ENCODE data around the gene HCFC2. TPM values are rescaled to one million over a fixed set of nuclear protein-coding genes. Genes with fewer than 3 reads are reported as not detected.
A peak's percentile ranks its signal among the peaks of the same experiment; 100 is the strongest.

HCFC2 gene
- total and polyA plus RNA-seq, 9 of the 15 experiments (the other 6 are each of a cell fraction or from before 2014, with no cell fraction given) = 1.2 to 6.5 (median 3.8) TPM

GRCh38 chr12:104137902-104138796 lies 73.8 kb downstream of the HCFC2 start, which contains the start of gene NFYB (continued):
- TF ChIP-seq ZNF444 (CRISPR knock-in tag; IDR thresholded peaks at IDR 0.05) (no peak), MTA3 (IDR thresholded peaks at IDR 0.05; ENCODE audit: borderline replicate concordance) (no peak), ZNF583 (CRISPR knock-in tag; IDR thresholded peaks at IDR 0.05) (no peak), NR3C1 (CRISPR knock-in tag; IDR thresholded peaks at IDR 0.05) (no peak), TAL1 (IDR thresholded peaks at IDR 0.05) (no peak), SP1 (CRISPR knock-in tag; IDR thresholded peaks at IDR 0.05) (no peak; the same call in 1 of the 2 replicates), ETV6 (IDR thresholded peaks at IDR 0.05; ENCODE audit: borderline replicate concordance in 1 of 2, low read depth in 2 of 2, low read length in 1 of 2) (no peak), ETV6 (CRISPR knock-in tag; IDR thresholded peaks at IDR 0.05; ENCODE audit: borderline replicate concordance) (no peak), MAFK (IDR thresholded peaks at IDR 0.05; ENCODE audit: low read length) (no peak), ZNF217 (CRISPR knock-in tag; IDR thresholded peaks at IDR 0.05) (no peak), PHTF2 (CRISPR knock-in tag; IDR thresholded peaks at IDR 0.05) (no peak), ZNF175 (CRISPR knock-in tag; IDR thresholded peaks at IDR 0.05; ENCODE audit: low read depth) (0 out of 2 replicates have a peak, but pooled peaks have one; percentile 31), SRSF3 (IDR thresholded peaks at IDR 0.05; ENCODE audit: insufficient read depth, low read length) (no peak), CEBPG (CRISPR knock-in tag; IDR thresholded peaks at IDR 0.05) (no peak), CEBPG (tag; conservative IDR thresholded peaks at IDR 0.05 in 1 of 2, IDR thresholded peaks at IDR 0.05 in 1 of 2) (no peak), ZNF395 (CRISPR knock-in tag; IDR thresholded peaks at IDR 0.05) (no peak; the same call in 1 of the 2 replicates)
- TF ChIP-seq, protein P1, sequence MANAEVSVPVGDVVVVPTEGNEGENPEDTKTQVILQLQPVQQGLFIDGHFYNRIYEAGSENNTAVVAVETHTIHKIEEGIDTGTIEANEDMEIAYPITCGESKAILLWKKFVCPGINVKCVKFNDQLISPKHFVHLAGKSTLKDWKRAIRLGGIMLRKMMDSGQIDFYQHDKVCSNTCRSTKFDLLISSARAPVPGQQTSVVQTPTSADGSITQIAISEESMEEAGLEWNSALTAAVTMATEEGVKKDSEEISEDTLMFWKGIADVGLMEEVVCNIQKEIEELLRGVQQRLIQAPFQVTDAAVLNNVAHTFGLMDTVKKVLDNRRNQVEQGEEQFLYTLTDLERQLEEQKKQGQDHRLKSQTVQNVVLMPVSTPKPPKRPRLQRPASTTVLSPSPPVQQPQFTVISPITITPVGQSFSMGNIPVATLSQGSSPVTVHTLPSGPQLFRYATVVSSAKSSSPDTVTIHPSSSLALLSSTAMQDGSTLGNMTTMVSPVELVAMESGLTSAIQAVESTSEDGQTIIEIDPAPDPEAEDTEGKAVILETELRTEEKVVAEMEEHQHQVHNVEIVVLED (CRISPR knock-in tag; IDR thresholded peaks at IDR 0.05) = peak; percentile 72
- TF ChIP-seq, protein P2, sequence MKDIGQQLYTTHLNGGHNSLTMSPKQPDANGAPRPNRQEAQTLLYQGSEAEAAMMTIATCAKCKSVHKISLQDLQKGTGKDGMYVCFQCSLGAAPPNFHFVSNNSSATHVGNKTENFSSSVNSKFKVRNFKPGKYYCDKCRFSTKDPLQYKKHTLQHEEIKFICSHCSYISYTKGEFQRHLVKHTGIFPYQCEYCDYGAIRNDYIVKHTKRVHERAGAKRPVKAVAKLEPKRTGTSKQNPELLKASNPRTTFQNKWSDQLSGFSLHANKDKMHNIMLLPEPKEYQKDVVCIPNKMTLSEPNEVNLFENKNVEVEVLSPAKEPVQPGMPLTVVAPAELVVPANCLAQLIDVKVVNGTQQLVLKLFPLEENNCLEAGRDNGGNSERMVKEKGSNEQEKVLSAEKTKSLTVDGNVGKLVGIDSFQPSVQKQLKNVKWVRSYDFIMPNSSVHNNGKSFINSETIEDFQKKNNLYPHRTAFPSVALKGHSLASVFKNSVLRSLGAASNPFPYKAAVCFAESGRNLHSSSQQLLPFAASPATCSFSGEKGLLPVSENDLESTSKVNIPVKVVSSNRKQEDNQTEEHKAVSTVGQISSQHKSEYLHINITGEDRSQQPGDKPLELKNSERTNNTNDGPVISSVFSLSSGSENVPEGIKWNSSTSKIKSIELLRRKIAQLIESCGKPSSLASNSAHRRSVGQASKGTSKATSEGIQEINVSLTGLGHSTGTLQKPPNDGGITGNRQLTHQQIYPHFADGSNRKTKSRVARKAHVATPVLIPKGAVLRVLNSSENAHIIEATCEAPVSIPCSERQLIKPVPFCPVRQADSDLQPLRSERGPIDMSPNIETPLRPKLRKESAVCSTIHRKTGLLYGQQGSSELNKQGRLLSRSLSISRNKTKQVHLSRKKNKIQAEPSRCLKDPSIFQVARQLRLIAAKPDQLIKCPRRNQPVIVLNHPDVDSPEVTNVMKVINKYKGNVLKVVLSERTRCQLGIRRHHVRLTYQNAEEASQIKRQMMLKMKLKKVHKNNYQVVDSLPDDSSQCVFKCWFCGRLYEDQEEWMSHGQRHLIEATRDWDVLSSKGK (CRISPR knock-in tag; IDR thresholded peaks at IDR 0.05) = no peak
